OCI-LY7 (cell line): ENCODE results near the gene FAIM2. TPM values are rescaled to one million over a fixed set of nuclear protein-coding genes. Genes with fewer than 3 reads are reported as not detected.
"Not testable (repeated sequence)": the region's sequence is repeated elsewhere in the genome, so short reads cannot be mapped to it uniquely, and the experiment has no call there.

Experiments used
- BruUV-seq: library from RNA; stranded (reverse); fragments of 400-500 nt; replicated peaks from 2 replicates; lab custom pipeline; 2021; lab: Mats Ljungman, UMichigan
- CTCF ChIA-PET: fragments of 300-600 bp; sonication (Branson Sonifier 250); formaldehyde crosslinking; loops from one replicate; lab custom pipeline; 2022; ENCODE audit warnings: antibody characterized with exemption; ENCODE audit not compliant: unreplicated experiment; lab: Charles Lee
- POLR2A ChIA-PET: fragments of 300-600 bp; sonication (Branson Sonifier 250); formaldehyde crosslinking; loops from one replicate; lab custom pipeline; 2022; ENCODE audit warnings: antibody characterized with exemption; lab: Charles Lee
- DNase-seq: peaks from one replicate; pipeline ENCODE4 v3.0.0-alpha.2; 2015; ENCODE audit warnings: low spot score
- H2AFZ ChIP-seq: fragments of 200-600 bp; sonication (generic), shearing (Covaris generic); 2 replicates; pipeline ENCODE4 v1.6.1; 2014; ENCODE audit warnings: mild to moderate bottlenecking, antibody characterized with exemption, low read length, moderate library complexity
- H3K27ac ChIP-seq: fragments of 200-600 bp; sonication (generic); 2 replicates; pipeline ENCODE4 v1.5.1; 2014; ENCODE audit warnings: mixed run types, low read depth, mild to moderate bottlenecking, moderate library complexity, low read length, inconsistent platforms; ENCODE audit not compliant: poor library complexity, severe bottlenecking
- H3K36me3 ChIP-seq: fragments of 200-600 bp; sonication (generic); 2 replicates; pipeline ENCODE4 v1.6.1; 2014; ENCODE audit warnings: mild to moderate bottlenecking, antibody characterized with exemption, low read length, moderate library complexity, mixed read lengths; ENCODE audit not compliant: insufficient read depth
- H3K4me1 ChIP-seq: fragments of 200-600 bp; sonication (generic); 2 replicates; pipeline ENCODE4 v1.5.1; 2014; ENCODE audit warnings: mild to moderate bottlenecking, low read length; ENCODE audit not compliant: insufficient read depth, poor library complexity, severe bottlenecking
- H3K4me2 ChIP-seq: fragments of 200-600 bp; sonication (generic); 2 replicates; pipeline ENCODE4 v1.6.1; 2014; ENCODE audit warnings: mild to moderate bottlenecking, low read length
- H3K4me3 ChIP-seq: fragments of 200-600 bp; sonication (generic); 2 replicates; pipeline ENCODE4 v1.5.1; 2014; ENCODE audit warnings: mild to moderate bottlenecking, low read depth, low read length; ENCODE audit not compliant: poor library complexity, severe bottlenecking
- H3K79me2 ChIP-seq: fragments of 200-600 bp; sonication (generic); 2 replicates; pipeline ENCODE4 v1.6.1; 2016; ENCODE audit warnings: low read depth, mild to moderate bottlenecking, low read length, moderate library complexity, mixed read lengths; ENCODE audit not compliant: insufficient read depth
- H3K9me2 ChIP-seq: fragments of 200-600 bp; sonication (generic); 2 replicates; pipeline ENCODE4 v1.6.1; 2016; ENCODE audit warnings: mild to moderate bottlenecking, low read length, mixed read lengths; ENCODE audit not compliant: insufficient read depth
- H3K9me3 ChIP-seq: fragments of 200-600 bp; sonication (generic); 2 replicates; pipeline ENCODE4 v1.6.1; 2014; ENCODE audit warnings: mild to moderate bottlenecking, mixed run types, low read length, mixed read lengths
- H4K20me1 ChIP-seq: fragments of 200-600 bp; sonication (generic); 2 replicates; pipeline ENCODE4 v1.6.1; 2014; ENCODE audit warnings: mild to moderate bottlenecking, antibody characterized with exemption, low read length, moderate library complexity, mixed read lengths; ENCODE audit not compliant: insufficient read depth
- EZH2phosphoT487 ChIP-seq: fragments of 200-600 bp; sonication (generic); IDR thresholded peaks from 2 replicates; pipeline ENCODE4 v1.6.1; 2018; ENCODE audit warnings: low read depth, borderline replicate concordance, mild to moderate bottlenecking, mixed run types, antibody characterized with exemption, low read length, moderate library complexity, mixed read lengths
- intact Hi-C: fragments of 100-400 bp; cut with micrococcal nuclease; formaldehyde crosslinking; loops from one replicate; pipeline ENCODE4 v1.10.0; 2022; ENCODE audit not compliant: unreplicated experiment
- total RNA-seq, 2 experiments: library from RNA; depleted of rRNA in 1 of 2; stranded (reverse); fragments of >200 nt in 1 of 2; shearing (Covaris generic) in 1 of 2; gene quantifications; 2 replicates each; pipeline ENCODE4 v1.2.3, GENCODE V29; 2014 to 2022
- TF ChIP-seq, protein P1 (sequence below): fragments of 200-600 bp; sonication (generic); conservative IDR thresholded peaks from 2 replicates; pipeline ENCODE4 v1.5.1; 2014; ENCODE audit warnings: mild to moderate bottlenecking, antibody characterized with exemption, low read length, moderate library complexity, mixed read lengths

The FAIM2 gene
- total RNA-seq, 2 experiments from 2014 or later, result 0.10 TPM; not detected in 1

GRCh38 chr12:49880756-49881414 is 22.8 kb downstream of the FAIM2 start:
- Histone ChIP-seq H3K4me2 (no peak overlapping the region), H3K79me2 (no peaks in the 10 kb centered on the region), H3K27ac (no peak overlapping the region), H3K9me3 (peaks cover 11% of the 10 kb centered on the region; the same call in 1 of the 2 replicates), H3K4me3 (no peak overlapping the region), H4K20me1 (no peaks in the 10 kb centered on the region), H3K9me2 (no peaks in the 10 kb centered on the region), H3K36me3 (no peaks in the 10 kb centered on the region), H2AFZ (no peak overlapping the region), H3K4me1 (no peaks in the 10 kb centered on the region)
- TF ChIP-seq, protein P1, sequence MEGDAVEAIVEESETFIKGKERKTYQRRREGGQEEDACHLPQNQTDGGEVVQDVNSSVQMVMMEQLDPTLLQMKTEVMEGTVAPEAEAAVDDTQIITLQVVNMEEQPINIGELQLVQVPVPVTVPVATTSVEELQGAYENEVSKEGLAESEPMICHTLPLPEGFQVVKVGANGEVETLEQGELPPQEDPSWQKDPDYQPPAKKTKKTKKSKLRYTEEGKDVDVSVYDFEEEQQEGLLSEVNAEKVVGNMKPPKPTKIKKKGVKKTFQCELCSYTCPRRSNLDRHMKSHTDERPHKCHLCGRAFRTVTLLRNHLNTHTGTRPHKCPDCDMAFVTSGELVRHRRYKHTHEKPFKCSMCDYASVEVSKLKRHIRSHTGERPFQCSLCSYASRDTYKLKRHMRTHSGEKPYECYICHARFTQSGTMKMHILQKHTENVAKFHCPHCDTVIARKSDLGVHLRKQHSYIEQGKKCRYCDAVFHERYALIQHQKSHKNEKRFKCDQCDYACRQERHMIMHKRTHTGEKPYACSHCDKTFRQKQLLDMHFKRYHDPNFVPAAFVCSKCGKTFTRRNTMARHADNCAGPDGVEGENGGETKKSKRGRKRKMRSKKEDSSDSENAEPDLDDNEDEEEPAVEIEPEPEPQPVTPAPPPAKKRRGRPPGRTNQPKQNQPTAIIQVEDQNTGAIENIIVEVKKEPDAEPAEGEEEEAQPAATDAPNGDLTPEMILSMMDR, result no peak
- no peak for TF ChIP-seq EZH2phosphoT487
- ChIA-PET POLR2A (no interaction called here), CTCF (no interaction called here)
- intact Hi-C loops, result no loop called here
- no peak for DNase-seq
- no TSS peak for BruUV-seq

DNA sequence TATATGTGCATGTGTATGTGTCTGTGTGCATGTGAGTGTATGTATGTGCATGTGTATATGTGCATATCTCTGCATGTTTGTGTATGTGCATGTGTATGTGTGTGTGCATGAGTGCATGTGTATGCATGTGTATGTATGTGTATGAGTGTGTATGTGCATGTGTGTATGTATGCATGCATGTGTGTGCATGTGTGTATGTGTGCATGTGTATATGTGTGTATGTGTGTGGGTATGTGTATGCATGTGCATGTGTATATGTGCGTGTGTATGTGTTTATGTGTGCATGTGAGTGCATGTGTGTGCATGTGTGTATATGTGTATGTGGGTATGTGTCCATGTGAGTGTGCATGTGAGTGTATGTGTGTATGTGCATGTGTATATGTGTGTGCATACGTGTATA is 24.6 kb downstream of the FAIM2 start:
- BruUV-seq, H3K4me3 ChIP-seq, CTCF ChIA-PET, H3K9me2 ChIP-seq, DNase-seq, H4K20me1 ChIP-seq, intact Hi-C loops, POLR2A ChIA-PET, H3K4me2 ChIP-seq, H3K36me3 ChIP-seq, H3K79me2 ChIP-seq, H3K27ac ChIP-seq, H3K4me1 ChIP-seq, H2AFZ ChIP-seq: not testable (repeated sequence)
- H3K9me3 ChIP-seq, result peaks cover 11% of the 10 kb centered on the region; the same call in 1 of the 2 replicates

DNA sequence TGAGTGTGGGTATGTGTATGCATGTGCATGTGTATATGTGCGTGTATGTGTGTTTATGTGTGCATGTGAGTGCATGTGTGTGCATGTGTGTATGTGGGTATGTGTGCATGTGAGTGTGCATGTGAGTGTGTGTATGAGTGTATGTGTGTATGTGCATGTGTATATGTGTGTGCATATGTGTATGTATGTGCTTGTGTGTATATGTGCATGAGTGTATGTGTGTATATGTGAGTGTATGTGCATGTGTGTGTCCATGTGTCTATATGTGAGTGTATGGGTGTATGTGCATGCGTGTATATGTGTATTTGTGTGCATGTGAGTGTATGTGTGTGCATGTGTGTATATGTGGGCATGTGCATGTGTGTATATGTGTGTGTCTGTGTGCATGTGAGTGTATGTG is 25.7 kb downstream of the FAIM2 start:
- no peak overlapping the region for H3K4me2 ChIP-seq
- CTCF ChIA-PET, result no interaction called here
- no peaks in the 10 kb centered on the region for H4K20me1 ChIP-seq
- no peak overlapping the region for H3K27ac ChIP-seq
- H3K79me2 ChIP-seq, result no peaks in the 10 kb centered on the region
- H3K36me3 ChIP-seq, result no peaks in the 10 kb centered on the region
- no peak overlapping the region for H2AFZ ChIP-seq
- no peak overlapping the region for H3K4me3 ChIP-seq
- H3K9me2 ChIP-seq, result no peaks in the 10 kb centered on the region
- BruUV-seq, result no TSS peak
- no peaks in the 10 kb centered on the region for H3K4me1 ChIP-seq
- POLR2A ChIA-PET, result no interaction called here
- H3K9me3 ChIP-seq, result peaks cover 11% of the 10 kb centered on the region; the same call in 1 of the 2 replicates
- DNase-seq, result no peak
- intact Hi-C loops, result no loop called here
- TF ChIP-seq, protein P1, result no peak
- no peak for TF ChIP-seq EZH2phosphoT487
